ENCODE measurements around the gene TSPAN10. TPM values are rescaled to one million over a fixed set of nuclear protein-coding genes. Genes with fewer than 3 reads are reported as not detected.
"Not testable (repeated sequence)": the region's sequence is repeated elsewhere in the genome, so short reads cannot be mapped to it uniquely, and the experiment has no call there.

TSPAN10 gene
- total RNA-seq, 4 donors from 2014 or later: 0.21 to 3.0 TPM; not detected in 2

GRCh38 chr17:81672504-81672903, 35.5 kb downstream of the TSPAN10 start:
- no peak for DNase-seq
- H3K4me3 ChIP-seq: no peak overlapping the region
- intact Hi-C loops (cut with DNase I; ENCODE audit: low total_unique reads): no loop called here
- no peak overlapping the region for H3K27ac ChIP-seq
- no peaks in the 10 kb centered on the region for H3K36me3 ChIP-seq
- no peaks in the 10 kb centered on the region for H3K27me3 ChIP-seq
- no peak for TF ChIP-seq POLR2A (IDR thresholded peaks at IDR 0.05)
- no peak for TF ChIP-seq CTCF (IDR thresholded peaks at IDR 0.05)
- H3K9me3 ChIP-seq: no peaks in the 10 kb centered on the region
- peaks cover 0 to 6% of the 10 kb centered on the region in 2 donors for H3K4me1 ChIP-seq

- Histone ChIP-seq H3K27me3 (no peaks in the 10 kb centered on the region), H3K27ac (no peak overlapping the region), H3K36me3 (no peaks in the 10 kb centered on the region), H3K4me3 (no peak overlapping the region), H3K9me3 (no peaks in the 10 kb centered on the region), H3K4me1 (peaks cover 0 to 1% of the 10 kb centered on the region in 2 donors)
- TF ChIP-seq CTCF (IDR thresholded peaks at IDR 0.05): no peak
- TF ChIP-seq POLR2A (IDR thresholded peaks at IDR 0.05): no peak
- no peak for DNase-seq
- intact Hi-C loops (cut with DNase I; ENCODE audit: low total_unique reads): no loop called here
Observed at GRCh38 chr17:81672954-81673353, 36.0 kb downstream of the TSPAN10 start.

- Histone ChIP-seq H3K9me3 (no peaks in the 10 kb centered on the region), H3K4me1 (no peaks in the 10 kb centered on the region), H3K27ac (no peak overlapping the region), H3K27me3 (no peaks in the 10 kb centered on the region), H3K4me3 (no peak overlapping the region), H3K36me3 (no peaks in the 10 kb centered on the region)
- no peak for TF ChIP-seq POLR2A (IDR thresholded peaks at IDR 0.05)
- TF ChIP-seq CTCF (IDR thresholded peaks at IDR 0.05): no peak
- intact Hi-C loops (cut with DNase I; ENCODE audit: low total_unique reads): no loop called here
- no peak for DNase-seq
Observed at GRCh38 chr17:81673561-81674258, 36.7 kb downstream of the TSPAN10 start.

GRCh38 chr17:81675515-81676221, 38.7 kb downstream of the TSPAN10 start:
- intact Hi-C loops (cut with DNase I; ENCODE audit: low total_unique reads): not testable (repeated sequence)

More at GRCh38 chr17:81675515-81676221, 38.7 kb downstream of the TSPAN10 start:
- H3K9me3 ChIP-seq, H3K4me3 ChIP-seq, H3K4me1 ChIP-seq, H3K36me3 ChIP-seq, DNase-seq, H3K27ac ChIP-seq, H3K27me3 ChIP-seq: not testable (repeated sequence)
- TF ChIP-seq CTCF (IDR thresholded peaks at IDR 0.05): peak; percentile 26 to 59 (median 48)

Data from uterus (tissue), 4 donors.